ENCODE data around the gene BPI.
"Not testable (repeated sequence)": the region's sequence is repeated elsewhere in the genome, so short reads cannot be mapped to it uniquely, and the experiment has no call there.

DNA sequence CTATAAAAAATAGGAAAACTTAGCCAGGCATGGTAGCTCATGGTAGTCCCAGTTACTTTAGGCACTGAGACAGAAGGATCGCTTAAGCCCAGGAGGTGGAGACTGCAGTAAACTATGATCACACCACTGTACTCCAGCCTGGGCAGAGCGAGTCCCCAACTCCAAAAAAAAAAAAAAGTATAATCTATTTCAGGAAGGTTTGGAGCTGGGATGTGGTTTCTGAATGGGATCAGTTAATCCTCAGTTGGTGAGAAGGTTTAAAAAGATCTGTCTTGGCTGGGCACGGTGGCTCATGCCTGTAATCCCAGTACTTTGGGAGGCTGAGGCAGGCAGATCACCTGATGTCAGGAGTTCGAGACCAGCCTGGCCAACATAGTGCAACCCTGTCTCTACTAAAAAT is 49.3 kb upstream of the BPI start:
- TF ChIP-seq, protein P1, sequence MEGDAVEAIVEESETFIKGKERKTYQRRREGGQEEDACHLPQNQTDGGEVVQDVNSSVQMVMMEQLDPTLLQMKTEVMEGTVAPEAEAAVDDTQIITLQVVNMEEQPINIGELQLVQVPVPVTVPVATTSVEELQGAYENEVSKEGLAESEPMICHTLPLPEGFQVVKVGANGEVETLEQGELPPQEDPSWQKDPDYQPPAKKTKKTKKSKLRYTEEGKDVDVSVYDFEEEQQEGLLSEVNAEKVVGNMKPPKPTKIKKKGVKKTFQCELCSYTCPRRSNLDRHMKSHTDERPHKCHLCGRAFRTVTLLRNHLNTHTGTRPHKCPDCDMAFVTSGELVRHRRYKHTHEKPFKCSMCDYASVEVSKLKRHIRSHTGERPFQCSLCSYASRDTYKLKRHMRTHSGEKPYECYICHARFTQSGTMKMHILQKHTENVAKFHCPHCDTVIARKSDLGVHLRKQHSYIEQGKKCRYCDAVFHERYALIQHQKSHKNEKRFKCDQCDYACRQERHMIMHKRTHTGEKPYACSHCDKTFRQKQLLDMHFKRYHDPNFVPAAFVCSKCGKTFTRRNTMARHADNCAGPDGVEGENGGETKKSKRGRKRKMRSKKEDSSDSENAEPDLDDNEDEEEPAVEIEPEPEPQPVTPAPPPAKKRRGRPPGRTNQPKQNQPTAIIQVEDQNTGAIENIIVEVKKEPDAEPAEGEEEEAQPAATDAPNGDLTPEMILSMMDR (optimal IDR thresholded peaks at IDR 0.05 in 1 of 3, IDR thresholded peaks at IDR 0.05 in 1 of 3, conservative IDR thresholded peaks at IDR 0.05 in 1 of 3; ENCODE audit: extremely low read depth in 1 of 3, insufficient read depth in 2 of 3, low read length in 3 of 3) = not testable (repeated sequence)
- TF ChIP-seq EZH2 (IDR thresholded peaks at IDR 0.05; ENCODE audit: low read length) = not testable (repeated sequence)

Measured in keratinocyte (primary cell).